ENCODE measurements around the gene MYOCOS. TPM values are rescaled to one million over a fixed set of nuclear protein-coding genes. Genes with fewer than 3 reads are reported as not detected.

Gene MYOCOS
- total and polyA plus RNA-seq, 2 donors (not counting 3 experiments of a cell fraction or from before 2014, with no cell fraction given): not detected

DNA sequence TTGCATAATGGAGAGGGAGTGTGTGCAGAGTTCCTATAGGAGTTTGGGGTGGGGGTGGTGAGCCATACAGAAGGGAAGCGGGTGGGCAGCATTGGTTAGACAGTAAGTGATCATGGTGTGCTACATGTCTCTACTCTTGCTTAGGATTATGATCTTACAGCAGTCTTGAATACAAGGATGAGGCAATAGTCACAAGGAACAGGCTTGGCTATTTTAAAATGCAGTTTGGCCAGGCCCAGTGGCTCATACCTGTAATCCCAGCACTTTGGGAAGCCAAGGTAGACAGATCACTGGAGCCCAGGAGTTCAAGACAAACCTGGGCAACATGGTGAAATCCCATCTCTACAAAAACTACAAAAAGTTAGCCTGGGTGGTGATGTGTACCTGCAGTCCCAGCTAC, 18.2 kb downstream of the MYOCOS start:
- Histone ChIP-seq H3K27ac (ENCODE audit: insufficient read depth, low read depth, low read length) (no peak overlapping the region), H3K4me1 (ENCODE audit: control insufficient read depth, extremely low read depth, insufficient read depth, low read length) (no peaks in the 10 kb centered on the region), H4K20me1 (replicated peaks; ENCODE audit: control insufficient read depth, extremely low read depth, insufficient read depth, low read length) (no peaks in the 10 kb centered on the region), H3K4me2 (ENCODE audit: insufficient read depth, low read length) (no peak overlapping the region), H3K9me1 (replicated peaks; ENCODE audit: control insufficient read depth, extremely low read depth, insufficient read depth, low read length) (no peaks in the 10 kb centered on the region), H3K79me2 (ENCODE audit: control insufficient read depth, insufficient read depth, low read length) (no peaks in the 10 kb centered on the region), H3K4me3 (replicated peaks in 1 of 3; ENCODE audit: insufficient read depth in 1 of 3, low read depth in 1 of 3, low read length in 3 of 3) (no peak overlapping the region), H3K27me3 (ENCODE audit: control insufficient read depth in 2 of 2, insufficient read depth in 2 of 2, low read length in 2 of 2) (peaks cover 0 to 2% of the 10 kb centered on the region in 2 experiments), H3K9ac (replicated peaks; ENCODE audit: extremely low read depth, insufficient read depth, low read length) (no peak overlapping the region), H2AFZ (ENCODE audit: low read depth, low read length) (no peak overlapping the region), H3K36me3 (ENCODE audit: control insufficient read depth in 2 of 2, extremely low read depth in 1 of 2, insufficient read depth in 2 of 2, low read length in 2 of 2) (no peaks in the 10 kb centered on the region), H3K9me3 (replicated peaks; ENCODE audit: control insufficient read depth, insufficient read depth, low read length) (no peaks in the 10 kb centered on the region)
- no peak for FAIRE-seq
- dilution Hi-C loops (cut with MboI; ENCODE audit: extremely low pct_ligation_motif_present, low sequenced_read_pairs): loop anchor here (25.0 kb wide), 1 partner anchor 347 kb away; no protein-coding TSS in a partner anchor
- DNase-seq (ENCODE audit: low read depth, low spot score): no peak
- BruUV-seq (replicated peaks): no TSS peak
- TF ChIP-seq JUN (IDR thresholded peaks at IDR 0.05; ENCODE audit: borderline replicate concordance, insufficient read depth, insufficient read length, low read depth) (no peak), FOS (IDR thresholded peaks at IDR 0.05; ENCODE audit: borderline replicate concordance, insufficient read depth, low read length) (no peak), EZH2 (IDR thresholded peaks at IDR 0.05; ENCODE audit: borderline replicate concordance, low read depth, low read length, severe bottlenecking) (no peak), GATA2 (IDR thresholded peaks at IDR 0.05; ENCODE audit: insufficient read depth, insufficient read length, low read depth, low read length) (no peak), POLR2AphosphoS5 (IDR thresholded peaks at IDR 0.05; ENCODE audit: insufficient read depth, low read depth, low read length) (no peak), MYC (IDR thresholded peaks at IDR 0.05; ENCODE audit: low read depth, low read length) (no peak), POLR2A (IDR thresholded peaks at IDR 0.05; ENCODE audit: low read depth, low read length) (no peak)
- TF ChIP-seq, protein P1, sequence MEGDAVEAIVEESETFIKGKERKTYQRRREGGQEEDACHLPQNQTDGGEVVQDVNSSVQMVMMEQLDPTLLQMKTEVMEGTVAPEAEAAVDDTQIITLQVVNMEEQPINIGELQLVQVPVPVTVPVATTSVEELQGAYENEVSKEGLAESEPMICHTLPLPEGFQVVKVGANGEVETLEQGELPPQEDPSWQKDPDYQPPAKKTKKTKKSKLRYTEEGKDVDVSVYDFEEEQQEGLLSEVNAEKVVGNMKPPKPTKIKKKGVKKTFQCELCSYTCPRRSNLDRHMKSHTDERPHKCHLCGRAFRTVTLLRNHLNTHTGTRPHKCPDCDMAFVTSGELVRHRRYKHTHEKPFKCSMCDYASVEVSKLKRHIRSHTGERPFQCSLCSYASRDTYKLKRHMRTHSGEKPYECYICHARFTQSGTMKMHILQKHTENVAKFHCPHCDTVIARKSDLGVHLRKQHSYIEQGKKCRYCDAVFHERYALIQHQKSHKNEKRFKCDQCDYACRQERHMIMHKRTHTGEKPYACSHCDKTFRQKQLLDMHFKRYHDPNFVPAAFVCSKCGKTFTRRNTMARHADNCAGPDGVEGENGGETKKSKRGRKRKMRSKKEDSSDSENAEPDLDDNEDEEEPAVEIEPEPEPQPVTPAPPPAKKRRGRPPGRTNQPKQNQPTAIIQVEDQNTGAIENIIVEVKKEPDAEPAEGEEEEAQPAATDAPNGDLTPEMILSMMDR (IDR thresholded peaks at IDR 0.05; ENCODE audit: extremely low read depth in 1 of 2, insufficient read depth in 1 of 2, low read depth in 1 of 2, low read length in 2 of 2): no peak
- TF ChIP-seq, protein P2, sequence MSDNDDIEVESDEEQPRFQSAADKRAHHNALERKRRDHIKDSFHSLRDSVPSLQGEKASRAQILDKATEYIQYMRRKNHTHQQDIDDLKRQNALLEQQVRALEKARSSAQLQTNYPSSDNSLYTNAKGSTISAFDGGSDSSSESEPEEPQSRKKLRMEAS (IDR thresholded peaks at IDR 0.05; ENCODE audit: insufficient read depth, insufficient read length): no peak
- POLR2A ChIA-PET: no interaction called here
- intact Hi-C loops (cut with micrococcal nuclease): no loop called here
- CTCF ChIA-PET: interaction anchor here (1.0 kb wide), 1 partner anchor 15 kb away, joined by 4 read pairs; no protein-coding TSS in a partner anchor
